C4-2B (cell line): Measurements from ENCODE around the gene ETV6.

Source experiments
- H3K27ac ChIP-seq: fragments of 450-650 bp; 2 replicates; pipeline ENCODE4 v1.5.1; 2017
- ZFX ChIP-seq: fragments of 450-650 bp; IDR thresholded peaks from 2 replicates; pipeline ENCODE4 v1.6.1; 2017
- TF ChIP-seq, protein P1 (sequence below): fragments of 450-650 bp; conservative IDR thresholded peaks from 2 replicates; pipeline ENCODE4 v1.5.1; 2017; ENCODE audit warnings: mild to moderate bottlenecking

The ETV6 gene

DNA sequence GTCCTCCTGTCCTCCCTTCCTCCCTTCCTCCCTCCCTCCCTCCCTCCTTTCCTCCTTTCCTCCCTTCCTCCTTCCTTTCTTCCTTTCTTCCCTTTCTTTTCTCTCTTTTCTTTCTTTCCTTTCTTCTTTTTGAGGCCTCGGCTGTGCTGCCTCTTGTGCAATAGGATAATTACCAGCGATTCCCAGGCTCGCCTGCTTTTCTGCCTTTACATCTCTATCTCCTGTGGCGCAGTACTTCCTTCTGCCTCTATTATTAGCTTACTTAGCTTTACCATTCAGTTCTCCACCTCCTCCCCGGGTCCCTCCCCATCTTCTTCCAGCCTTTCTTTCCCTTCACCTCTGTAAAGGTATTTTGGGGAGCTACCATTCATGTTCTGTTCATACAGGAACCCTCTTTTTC, 19.9 kb downstream of the ETV6 start:
- no peak overlapping the region for H3K27ac ChIP-seq
- TF ChIP-seq ZFX, result no peak
- TF ChIP-seq, protein P1, sequence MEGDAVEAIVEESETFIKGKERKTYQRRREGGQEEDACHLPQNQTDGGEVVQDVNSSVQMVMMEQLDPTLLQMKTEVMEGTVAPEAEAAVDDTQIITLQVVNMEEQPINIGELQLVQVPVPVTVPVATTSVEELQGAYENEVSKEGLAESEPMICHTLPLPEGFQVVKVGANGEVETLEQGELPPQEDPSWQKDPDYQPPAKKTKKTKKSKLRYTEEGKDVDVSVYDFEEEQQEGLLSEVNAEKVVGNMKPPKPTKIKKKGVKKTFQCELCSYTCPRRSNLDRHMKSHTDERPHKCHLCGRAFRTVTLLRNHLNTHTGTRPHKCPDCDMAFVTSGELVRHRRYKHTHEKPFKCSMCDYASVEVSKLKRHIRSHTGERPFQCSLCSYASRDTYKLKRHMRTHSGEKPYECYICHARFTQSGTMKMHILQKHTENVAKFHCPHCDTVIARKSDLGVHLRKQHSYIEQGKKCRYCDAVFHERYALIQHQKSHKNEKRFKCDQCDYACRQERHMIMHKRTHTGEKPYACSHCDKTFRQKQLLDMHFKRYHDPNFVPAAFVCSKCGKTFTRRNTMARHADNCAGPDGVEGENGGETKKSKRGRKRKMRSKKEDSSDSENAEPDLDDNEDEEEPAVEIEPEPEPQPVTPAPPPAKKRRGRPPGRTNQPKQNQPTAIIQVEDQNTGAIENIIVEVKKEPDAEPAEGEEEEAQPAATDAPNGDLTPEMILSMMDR, result no peak

DNA sequence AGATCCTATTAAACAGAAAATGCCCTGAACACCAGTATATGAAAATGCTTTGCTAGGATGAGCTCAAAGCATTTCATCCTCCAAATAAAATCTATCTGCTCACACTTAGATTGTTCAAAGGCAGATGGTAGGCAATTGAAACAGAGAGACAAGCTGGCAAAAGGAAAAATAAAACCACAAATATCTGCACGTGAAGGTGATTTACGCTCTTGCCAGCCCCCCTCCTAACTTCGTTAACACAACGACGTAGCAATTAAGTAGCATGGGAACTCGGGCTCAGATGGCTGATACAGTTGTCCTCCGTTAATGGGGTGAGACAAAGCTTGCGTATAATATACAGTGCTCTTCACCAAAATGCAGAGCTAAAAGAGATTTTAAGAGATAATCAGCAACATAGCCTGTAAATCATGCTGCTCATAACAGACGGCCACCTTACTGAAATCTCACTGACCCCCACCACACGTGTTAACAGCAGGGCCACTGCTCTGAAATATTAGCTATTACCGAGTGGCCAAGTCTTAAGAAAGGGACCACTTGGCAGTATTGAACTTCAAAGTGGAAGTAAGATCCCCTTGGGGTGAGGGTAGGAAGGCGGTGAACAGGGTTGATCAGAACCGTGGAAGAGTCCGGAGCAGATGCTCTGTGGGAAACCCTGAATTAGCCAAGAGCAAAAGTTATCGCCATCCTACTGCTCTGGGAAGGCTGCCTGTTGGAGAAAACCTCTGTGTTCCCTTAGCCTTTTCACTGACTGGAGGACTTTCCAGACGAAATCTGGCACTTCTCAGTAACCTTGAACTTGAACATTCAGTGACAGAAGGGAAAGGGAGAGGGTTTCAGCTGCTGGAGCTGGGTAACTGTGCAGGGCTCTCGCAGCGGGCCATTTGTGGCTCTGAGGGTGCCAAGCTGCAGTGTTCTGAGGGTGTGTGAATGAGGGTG, 23.1 kb downstream of the ETV6 start:
- H3K27ac ChIP-seq, result no peak overlapping the region

DNA sequence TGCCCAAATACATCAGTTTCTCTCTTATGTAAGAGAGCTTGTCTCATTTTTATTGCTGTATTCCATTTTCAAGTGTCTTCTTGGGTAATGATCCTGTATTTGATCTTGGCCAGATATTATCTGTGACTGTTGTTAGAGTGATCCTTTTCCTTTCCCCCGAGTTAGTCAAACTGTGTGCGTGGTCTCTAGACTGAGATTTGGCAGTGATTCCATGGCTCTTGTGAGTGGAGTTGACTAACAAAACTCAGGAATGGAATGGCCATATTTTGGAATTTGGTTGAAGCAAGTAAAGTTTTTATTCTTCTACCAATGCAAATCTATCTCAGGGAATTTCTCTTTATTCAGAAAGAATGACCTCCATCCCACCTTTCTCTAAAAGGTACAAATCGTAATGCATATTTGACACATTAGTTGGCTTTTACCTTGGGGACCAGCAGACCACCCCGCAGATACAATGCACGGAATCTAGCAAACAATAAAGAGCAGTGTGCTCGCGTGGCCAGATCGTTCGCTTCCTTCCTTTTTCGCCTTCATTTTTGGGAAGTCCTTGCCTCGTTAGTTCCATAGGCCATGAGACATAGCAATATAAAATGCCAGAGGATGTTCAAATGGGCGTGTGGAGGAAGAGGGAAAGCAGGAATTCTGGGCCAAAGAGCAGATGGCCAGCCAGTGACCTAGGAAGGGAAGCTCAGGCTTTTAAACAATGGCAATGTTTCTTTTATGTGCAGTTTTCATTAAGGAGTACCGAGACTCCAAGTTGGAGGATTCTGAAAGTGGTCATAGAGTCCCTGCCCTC, 24.4 kb downstream of the ETV6 start:
- no peak overlapping the region for H3K27ac ChIP-seq
- TF ChIP-seq ZFX, result no peak
- TF ChIP-seq, protein P1, result no peak

More for the DNA sequence above, 23.1 kb downstream of the ETV6 start:
- no peak for TF ChIP-seq ZFX
- TF ChIP-seq, protein P1, result no peak

DNA sequence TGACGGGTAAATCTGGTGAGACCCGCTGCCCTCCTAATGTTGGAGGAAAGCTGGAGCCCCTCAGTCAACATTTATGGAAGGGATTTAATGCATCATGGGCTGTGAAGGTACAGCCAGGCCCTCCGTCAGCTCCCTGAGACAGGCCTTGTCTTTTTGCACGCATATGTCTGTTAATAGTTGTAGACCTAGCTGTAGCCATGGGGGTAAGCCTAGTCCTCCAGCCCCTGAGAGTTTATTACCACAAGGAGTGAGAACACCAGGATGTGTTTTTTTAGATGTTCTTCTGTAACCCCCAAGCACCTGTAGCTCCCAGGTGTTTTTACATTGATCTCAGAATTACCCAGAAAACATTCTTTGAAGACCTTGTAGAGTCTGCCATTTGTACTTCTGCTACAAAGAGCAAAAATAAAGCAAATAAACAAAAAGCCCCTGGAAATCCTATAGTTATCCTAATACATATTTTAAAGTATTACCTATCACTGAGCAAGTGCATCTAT, 25.5 kb downstream of the ETV6 start:
- no peak overlapping the region for H3K27ac ChIP-seq
- TF ChIP-seq ZFX, result no peak
- TF ChIP-seq, protein P1, result no peak

DNA sequence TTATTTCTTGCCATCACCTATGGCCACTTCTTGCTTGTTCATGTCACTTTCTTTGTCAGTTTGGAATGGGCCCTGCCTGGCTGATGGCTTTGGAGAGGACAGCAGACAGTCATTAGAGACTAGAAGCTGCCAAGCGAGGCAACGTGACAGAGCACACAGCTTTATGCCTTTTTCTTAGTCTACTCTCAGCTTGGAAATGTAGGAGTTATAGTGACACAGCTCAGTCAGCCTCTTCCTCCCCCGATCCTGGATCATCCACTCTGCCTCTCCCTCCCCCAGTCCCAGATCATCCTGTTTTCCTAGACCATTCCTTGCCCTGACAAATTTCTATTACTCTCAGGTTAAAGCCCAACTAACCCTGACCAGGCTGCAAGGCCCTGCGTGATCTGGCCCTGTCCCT, 26.6 kb downstream of the ETV6 start:
- H3K27ac ChIP-seq, result no peak overlapping the region
- no peak for TF ChIP-seq ZFX
- TF ChIP-seq, protein P1, result no peak

DNA sequence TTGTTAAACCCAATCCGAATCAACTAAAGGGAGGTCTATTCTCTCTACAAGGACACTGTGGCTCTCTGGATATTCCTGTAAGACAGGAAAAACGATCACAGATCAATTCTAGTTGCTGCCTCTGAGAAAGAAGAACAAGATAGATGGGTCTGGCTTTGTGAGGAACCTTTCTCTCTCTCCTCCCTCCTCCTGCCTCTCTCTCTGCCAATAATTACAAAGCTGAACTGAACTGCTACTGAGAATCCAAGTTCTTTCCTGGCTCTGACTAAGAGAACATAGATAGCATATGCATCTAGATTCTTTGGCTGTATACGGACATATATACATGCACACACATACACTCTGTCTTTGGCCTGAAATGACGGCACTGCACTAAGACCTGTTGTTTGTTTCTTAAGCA, 27.6 kb downstream of the ETV6 start:
- no peak overlapping the region for H3K27ac ChIP-seq
- TF ChIP-seq, protein P1, result no peak
- no peak for TF ChIP-seq ZFX

DNA sequence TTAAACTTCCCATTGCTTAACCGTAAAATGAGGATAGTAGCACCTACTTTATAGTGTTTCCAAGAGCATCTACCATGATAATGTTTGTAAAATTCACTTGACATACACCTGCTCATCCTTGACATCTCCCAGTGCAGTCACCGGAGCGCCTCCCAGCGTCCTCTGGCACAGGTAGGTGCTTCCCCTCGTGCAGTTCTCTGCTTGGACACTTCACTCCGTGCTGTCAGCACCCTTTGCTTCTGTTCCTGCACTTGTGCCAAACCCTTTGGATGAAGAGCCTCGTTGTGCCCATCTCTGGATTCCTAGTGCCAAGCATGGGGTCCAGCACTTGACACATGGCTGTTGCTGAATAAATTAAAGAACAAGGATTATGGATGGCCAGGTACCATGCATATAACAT, 28.3 kb downstream of the ETV6 start:
- no peak for TF ChIP-seq ZFX
- TF ChIP-seq, protein P1, result no peak
- H3K27ac ChIP-seq, result no peak overlapping the region
